GM06990 (cell line): Measurements from ENCODE around the gene PKP3.
"Not testable (repeated sequence)": the region's sequence is repeated elsewhere in the genome, so short reads cannot be mapped to it uniquely, and the experiment has no call there.

Experiments used
- DNase-seq: peaks from one replicate; pipeline ENCODE4 v3.0.0-alpha.2; 2011; ENCODE audit not compliant: insufficient read length; ENCODE audit errors: extremely low read depth
- H3K27me3 ChIP-seq: replicated peaks from 2 replicates; pipeline ENCODE4 v1.6.0; 2011; ENCODE audit warnings: low read length; ENCODE audit not compliant: control insufficient read depth, insufficient read depth
- H3K36me3 ChIP-seq: 2 replicates; pipeline ENCODE4 v1.5.1; 2011; ENCODE audit warnings: low read length; ENCODE audit not compliant: control insufficient read depth, insufficient read depth
- H3K4me3 ChIP-seq: replicated peaks from 2 replicates; pipeline ENCODE4 v1.5.1; 2011; ENCODE audit warnings: low read depth, mild to moderate bottlenecking, control low read depth, low read length
- CTCF ChIP-seq: IDR thresholded peaks from 2 replicates; pipeline ENCODE4 v1.5.1; 2011; ENCODE audit warnings: low read length, control low read depth, mild to moderate bottlenecking, inconsistent platforms; ENCODE audit not compliant: insufficient read depth, poor library complexity, severe bottlenecking

PKP3 gene

GRCh38 chr11:420054-420910, 26.3 kb downstream of the PKP3 start:
- no peak for TF ChIP-seq CTCF
- no peak for DNase-seq
- no peak overlapping the region for H3K4me3 ChIP-seq
- no peaks in the 10 kb centered on the region; the same call in 1 of the 2 replicates for H3K27me3 ChIP-seq
- no peaks in the 10 kb centered on the region for H3K36me3 ChIP-seq

- TF ChIP-seq CTCF: no peak
- H3K36me3 ChIP-seq: no peaks in the 10 kb centered on the region
- H3K27me3 ChIP-seq: no peaks in the 10 kb centered on the region; the same call in 1 of the 2 replicates
- H3K4me3 ChIP-seq: no peak overlapping the region
- DNase-seq: no peak
Observed at GRCh38 chr11:420911-421321, 26.9 kb downstream of the PKP3 start.

- H3K4me3 ChIP-seq: no peak overlapping the region
- no peak for DNase-seq
- no peaks in the 10 kb centered on the region for H3K27me3 ChIP-seq
- TF ChIP-seq CTCF: no peak
- H3K36me3 ChIP-seq: no peaks in the 10 kb centered on the region
Observed at GRCh38 chr11:422249-422656, 28.2 kb downstream of the PKP3 start.

GRCh38 chr11:424232-424631, 30.2 kb downstream of the PKP3 start:
- no peak for TF ChIP-seq CTCF
- DNase-seq: no peak
- peaks cover 3% of the 10 kb centered on the region; the same call in 1 of the 2 replicates for H3K36me3 ChIP-seq
- H3K4me3 ChIP-seq: no peak overlapping the region
- no peaks in the 10 kb centered on the region for H3K27me3 ChIP-seq

GRCh38 chr11:424766-425165, 30.8 kb downstream of the PKP3 start:
- not testable (repeated sequence) for DNase-seq, H3K4me3 ChIP-seq, H3K36me3 ChIP-seq, H3K27me3 ChIP-seq

- Histone ChIP-seq H3K27me3 (no peaks in the 10 kb centered on the region), H3K36me3 (peaks cover 3% of the 10 kb centered on the region; the same call in 1 of the 2 replicates), H3K4me3 (no peak overlapping the region)
- DNase-seq: no peak
- TF ChIP-seq CTCF: no peak
Observed at GRCh38 chr11:425301-425700, 31.3 kb downstream of the PKP3 start.
